ENCODE results near the gene SCCPDH. TPM values are rescaled to one million over a fixed set of nuclear protein-coding genes. Genes with fewer than 3 reads are reported as not detected.
"Not testable (repeated sequence)": the region's sequence is repeated elsewhere in the genome, so short reads cannot be mapped to it uniquely, and the experiment has no call there.

The SCCPDH gene
- total RNA-seq, 1 donor from 2014 or later = 35.3 TPM

DNA sequence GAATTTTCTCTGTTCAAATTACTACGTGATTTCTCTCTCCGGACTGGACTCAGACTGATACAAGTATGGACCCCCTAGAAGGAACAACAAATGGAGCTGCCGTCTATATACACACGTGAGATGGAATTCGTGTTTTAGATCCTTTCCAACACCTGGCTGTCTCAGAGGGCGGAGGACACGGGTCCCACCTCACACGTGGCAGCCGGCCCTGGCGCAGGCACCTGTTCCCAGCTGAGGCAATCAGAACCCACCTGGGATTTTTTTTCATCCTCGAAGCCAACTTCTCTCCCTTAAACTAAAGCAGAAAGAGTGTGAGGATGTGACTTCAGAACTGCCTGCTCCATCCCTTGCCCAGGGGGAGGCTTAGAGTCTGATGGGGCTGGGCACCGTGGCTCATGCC lies 34.1 kb upstream of the SCCPDH start:
- ATAC-seq (peak; percentile 6 to 25), DNase-seq (no peak)
- peaks cover 10% of the 10 kb centered on the region for H3K4me1 ChIP-seq
- H3K36me3 ChIP-seq = no peaks in the 10 kb centered on the region
- TF ChIP-seq CTCF (IDR thresholded peaks at IDR 0.05) = no peak
- peak overlapping the region; percentile 40 for H3K4me3 ChIP-seq
- H3K9me3 ChIP-seq = peaks cover 7% of the 10 kb centered on the region
- intact Hi-C loops (cut with DNase I) = no loop called here
- no peaks in the 10 kb centered on the region for H3K27me3 ChIP-seq (ENCODE audit: low read depth)
- H3K27ac ChIP-seq = no peak overlapping the region

GRCh38 chr1:246691622-246692495 lies 32.4 kb upstream of the SCCPDH start:
- peaks cover 10% of the 10 kb centered on the region for H3K4me1 ChIP-seq
- no peak for TF ChIP-seq CTCF (IDR thresholded peaks at IDR 0.05)
- no peaks in the 10 kb centered on the region for H3K27me3 ChIP-seq (ENCODE audit: low read depth)
- H3K27ac ChIP-seq = no peak overlapping the region
- H3K36me3 ChIP-seq = no peaks in the 10 kb centered on the region
- H3K9me3 ChIP-seq = peaks cover 7% of the 10 kb centered on the region
- intact Hi-C loops (cut with DNase I) = no loop called here
- ATAC-seq (no peak), DNase-seq (no peak)
- no peak overlapping the region for H3K4me3 ChIP-seq

DNA sequence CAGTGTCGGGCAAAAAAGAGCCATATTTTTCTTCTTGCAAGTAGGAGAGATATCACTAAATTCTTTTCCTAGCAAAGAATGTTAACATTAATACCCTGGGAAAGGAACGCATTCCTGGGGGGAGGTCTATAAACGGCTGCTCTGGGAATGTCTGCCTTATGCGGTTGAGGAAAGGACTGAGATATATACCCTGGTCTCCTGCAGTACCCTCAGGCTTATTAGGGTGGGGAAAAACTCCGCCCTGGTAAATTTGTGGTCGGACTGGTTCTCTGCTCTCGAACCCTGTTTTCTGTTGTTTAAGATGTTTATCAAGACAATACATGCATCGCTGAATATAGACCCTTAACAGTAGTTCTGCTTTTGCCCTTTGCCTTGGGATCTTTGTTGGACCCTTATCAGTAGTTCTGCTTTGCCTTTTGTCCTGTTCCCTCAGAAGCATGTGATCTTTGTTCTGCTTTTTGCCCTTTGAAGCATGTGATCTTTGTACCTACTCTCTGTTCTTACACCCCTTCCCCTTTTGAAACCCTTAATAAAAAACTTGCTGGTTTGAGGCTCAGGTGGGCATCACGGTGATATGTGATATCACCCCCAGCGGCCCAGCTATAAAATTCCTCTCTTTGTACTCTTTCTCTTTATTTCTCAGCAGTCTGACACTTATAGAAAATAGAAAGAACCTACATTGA lies 29.9 kb upstream of the SCCPDH start:
- intact Hi-C loops (cut with DNase I) = not testable (repeated sequence)

DNA sequence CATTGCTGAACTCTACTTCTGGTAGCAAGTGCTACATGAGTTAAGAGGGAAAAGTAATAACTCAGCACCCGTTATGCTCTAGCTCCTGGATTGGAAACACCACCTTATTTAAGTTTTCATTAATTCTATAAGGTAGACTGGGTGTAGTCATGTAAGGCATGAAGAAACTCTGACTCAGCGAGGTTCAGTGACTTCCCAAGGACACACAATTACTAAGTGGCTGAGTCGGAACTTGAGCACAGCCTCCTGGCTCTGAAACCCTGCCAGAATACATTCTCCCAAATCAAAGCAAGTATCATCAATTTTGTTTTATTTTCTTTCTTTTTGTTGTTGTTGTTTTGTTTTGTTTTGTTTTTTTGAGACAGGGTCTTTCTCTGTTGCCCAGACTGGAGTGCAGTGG lies 29.1 kb upstream of the SCCPDH start:
- H3K4me1 ChIP-seq = peaks cover 10% of the 10 kb centered on the region
- no peak for ATAC-seq
- H3K27ac ChIP-seq = no peak overlapping the region
- H3K4me3 ChIP-seq = no peak overlapping the region
- no peaks in the 10 kb centered on the region for H3K36me3 ChIP-seq
- H3K9me3 ChIP-seq = peaks cover 7% of the 10 kb centered on the region
- intact Hi-C loops (cut with DNase I) = no loop called here
- DNase-seq = no peak
- TF ChIP-seq CTCF (IDR thresholded peaks at IDR 0.05) = no peak
- no peaks in the 10 kb centered on the region for H3K27me3 ChIP-seq (ENCODE audit: low read depth)

More for the DNA sequence above, 29.9 kb upstream of the SCCPDH start:
- DNase-seq; H3K27me3 ChIP-seq (ENCODE audit: low read depth); ATAC-seq; H3K36me3 ChIP-seq; H3K27ac ChIP-seq; H3K4me3 ChIP-seq; H3K9me3 ChIP-seq: not testable (repeated sequence)
- H3K4me1 ChIP-seq = peaks cover 14% of the 10 kb centered on the region

- intact Hi-C loops (cut with DNase I) = no loop called here
- peaks cover 10% of the 10 kb centered on the region for H3K4me1 ChIP-seq
- H3K36me3 ChIP-seq = no peaks in the 10 kb centered on the region
- H3K4me3 ChIP-seq = no peak overlapping the region
- no peak for ATAC-seq
- no peaks in the 10 kb centered on the region for H3K27me3 ChIP-seq (ENCODE audit: low read depth)
- peaks cover 7% of the 10 kb centered on the region for H3K9me3 ChIP-seq
- DNase-seq = no peak
- no peak overlapping the region for H3K27ac ChIP-seq
- TF ChIP-seq CTCF (IDR thresholded peaks at IDR 0.05) = no peak
These were observed 28.5 kb upstream of the SCCPDH start for GRCh38 chr1:246695666-246696065.
